GM13977 (cell line): ENCODE measurements around the gene MARF1.

ENCODE experiments used
- DNase-seq: peaks from one replicate; pipeline ENCODE4 v3.0.0; 2012; ENCODE audit warnings: low spot score
- in situ Hi-C: fragments of 300-500 bp; cut with MboI; formaldehyde crosslinking; loops from one replicate; pipeline ENCODE4 v1.12.0; 2022; ENCODE audit warnings: low sequenced_read_pairs, low pct_unique_long_range_greater_than_20kb, mixed read lengths, inconsistent platforms; ENCODE audit not compliant: unreplicated experiment
- TF ChIP-seq, protein P1 (sequence below): IDR thresholded peaks from 2 replicates; pipeline ENCODE4 v1.5.1; 2012; ENCODE audit warnings: mild to moderate bottlenecking, control low read depth; ENCODE audit not compliant: insufficient read depth; ENCODE audit errors: extremely low read depth, missing control alignments

Gene MARF1

DNA sequence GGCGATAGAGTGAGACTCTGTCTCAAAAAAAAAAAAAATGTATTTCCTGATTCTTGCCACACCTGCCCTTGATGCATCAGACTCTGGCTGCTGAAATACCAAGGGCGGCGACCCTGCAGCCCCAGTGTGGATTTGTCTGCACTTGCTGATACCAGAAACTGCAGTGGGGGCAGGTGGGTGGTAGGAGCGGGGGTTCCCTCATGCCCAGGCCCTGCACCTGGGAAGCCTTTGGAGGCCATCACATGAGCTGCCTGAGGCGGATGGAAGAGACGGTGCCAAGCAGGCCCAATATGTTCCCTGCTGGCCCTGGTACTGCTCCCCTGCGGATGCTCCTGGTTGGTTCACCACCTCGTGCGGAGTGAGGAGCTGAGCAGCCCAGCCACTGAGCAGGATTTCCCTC is 50.6 kb downstream of the MARF1 start:
- TF ChIP-seq, protein P1, sequence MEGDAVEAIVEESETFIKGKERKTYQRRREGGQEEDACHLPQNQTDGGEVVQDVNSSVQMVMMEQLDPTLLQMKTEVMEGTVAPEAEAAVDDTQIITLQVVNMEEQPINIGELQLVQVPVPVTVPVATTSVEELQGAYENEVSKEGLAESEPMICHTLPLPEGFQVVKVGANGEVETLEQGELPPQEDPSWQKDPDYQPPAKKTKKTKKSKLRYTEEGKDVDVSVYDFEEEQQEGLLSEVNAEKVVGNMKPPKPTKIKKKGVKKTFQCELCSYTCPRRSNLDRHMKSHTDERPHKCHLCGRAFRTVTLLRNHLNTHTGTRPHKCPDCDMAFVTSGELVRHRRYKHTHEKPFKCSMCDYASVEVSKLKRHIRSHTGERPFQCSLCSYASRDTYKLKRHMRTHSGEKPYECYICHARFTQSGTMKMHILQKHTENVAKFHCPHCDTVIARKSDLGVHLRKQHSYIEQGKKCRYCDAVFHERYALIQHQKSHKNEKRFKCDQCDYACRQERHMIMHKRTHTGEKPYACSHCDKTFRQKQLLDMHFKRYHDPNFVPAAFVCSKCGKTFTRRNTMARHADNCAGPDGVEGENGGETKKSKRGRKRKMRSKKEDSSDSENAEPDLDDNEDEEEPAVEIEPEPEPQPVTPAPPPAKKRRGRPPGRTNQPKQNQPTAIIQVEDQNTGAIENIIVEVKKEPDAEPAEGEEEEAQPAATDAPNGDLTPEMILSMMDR: no peak
- DNase-seq: no peak
- in situ Hi-C loops: no loop called here

DNA sequence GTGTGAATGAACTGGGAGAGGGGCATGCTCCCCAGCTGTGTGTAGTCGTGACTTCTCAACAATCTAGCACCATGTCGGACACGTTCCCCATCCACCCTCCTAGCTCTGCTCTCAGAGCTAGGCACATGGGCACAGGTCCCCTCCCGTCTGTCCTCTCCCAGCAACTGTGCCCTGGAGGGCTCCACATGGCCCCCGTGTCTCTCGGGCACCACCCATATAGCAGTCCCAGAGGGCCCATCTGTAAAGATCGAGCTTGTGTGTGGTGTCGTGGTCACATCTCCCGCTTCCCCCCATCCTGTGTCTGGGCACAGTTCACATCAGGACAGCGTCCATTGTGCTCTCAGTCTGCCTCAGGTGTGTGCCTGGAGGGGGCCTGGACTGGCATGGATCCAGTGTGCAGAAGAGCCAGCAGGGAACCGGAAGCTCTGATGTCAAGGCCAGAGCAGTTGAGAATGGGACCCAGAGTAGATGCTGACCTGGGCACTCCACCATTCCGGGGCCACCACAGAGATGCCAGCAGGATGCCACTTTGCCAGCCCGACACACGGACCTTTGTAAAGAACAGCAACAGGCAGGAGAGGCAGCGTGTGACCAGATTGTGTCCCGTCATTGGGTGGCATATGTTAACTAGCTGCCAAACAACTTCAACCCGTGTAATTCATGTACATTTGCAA is 55.7 kb downstream of the MARF1 start:
- TF ChIP-seq, protein P1: no peak
- no peak for DNase-seq
- in situ Hi-C loops: no loop called here

DNA sequence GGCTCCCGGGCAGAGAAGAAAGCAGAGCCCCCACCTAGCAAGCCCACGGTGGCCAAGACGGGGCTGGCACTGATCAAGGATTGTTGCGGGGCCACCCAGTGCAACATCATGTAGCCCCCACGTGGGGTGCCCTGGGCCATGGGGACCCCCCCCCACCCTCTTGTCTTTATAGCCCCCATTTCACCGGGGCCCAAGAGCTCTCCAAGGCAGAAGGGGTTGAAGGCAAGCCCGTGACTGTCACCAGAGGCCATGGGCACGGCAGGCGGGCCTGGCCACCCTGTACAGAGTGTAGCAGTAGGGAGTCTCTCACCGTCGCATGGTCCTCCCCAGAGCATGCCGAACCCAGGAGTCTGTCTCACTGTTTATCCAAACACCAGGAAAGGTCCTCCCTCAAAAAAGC is 56.2 kb downstream of the MARF1 start:
- TF ChIP-seq, protein P1: no peak
- DNase-seq: no peak
- in situ Hi-C loops: no loop called here

DNA sequence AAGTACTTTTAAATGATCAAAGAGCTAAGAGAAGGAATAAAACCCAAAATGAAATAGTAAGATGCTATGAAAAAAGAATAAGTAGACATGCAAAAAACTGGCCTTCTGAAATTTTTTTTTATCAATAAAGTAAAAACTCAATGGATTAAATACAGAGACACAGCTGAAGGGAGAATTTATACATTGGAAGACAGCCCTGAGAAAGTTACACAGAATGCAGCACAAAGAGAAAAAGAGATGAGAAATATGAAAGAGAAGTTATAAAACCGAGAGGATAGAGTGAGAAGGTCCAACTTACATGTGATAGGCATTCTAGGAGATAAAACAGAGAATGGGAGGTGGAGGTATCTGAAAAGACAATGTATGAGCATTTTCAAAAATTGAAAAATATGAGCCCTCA is 57.0 kb downstream of the MARF1 start:
- in situ Hi-C loops: no loop called here
- TF ChIP-seq, protein P1: no peak

DNA sequence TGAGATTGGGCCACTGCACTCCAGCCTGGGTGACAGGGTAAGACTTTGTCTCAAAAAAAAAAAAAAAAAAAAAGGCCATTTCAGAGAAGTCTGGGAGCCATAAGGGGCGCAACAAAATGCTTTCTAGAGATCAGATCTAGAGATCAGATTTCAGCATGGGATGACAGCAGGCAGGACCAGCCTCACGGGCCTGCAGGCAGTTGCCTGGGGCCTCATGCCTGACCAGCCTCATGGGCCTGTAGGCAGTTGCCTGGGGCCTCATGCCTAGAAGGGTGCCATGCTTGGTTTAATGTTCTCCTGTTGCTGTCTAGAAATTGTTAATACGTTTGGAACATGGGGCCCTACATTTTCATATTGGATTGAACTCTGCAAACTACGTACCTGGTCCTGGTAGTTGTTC is 59.4 kb downstream of the MARF1 start:
- TF ChIP-seq, protein P1: no peak
- in situ Hi-C loops: no loop called here
- DNase-seq: no peak

More for the DNA sequence above, 57.0 kb downstream of the MARF1 start:
- no peak for DNase-seq

DNA sequence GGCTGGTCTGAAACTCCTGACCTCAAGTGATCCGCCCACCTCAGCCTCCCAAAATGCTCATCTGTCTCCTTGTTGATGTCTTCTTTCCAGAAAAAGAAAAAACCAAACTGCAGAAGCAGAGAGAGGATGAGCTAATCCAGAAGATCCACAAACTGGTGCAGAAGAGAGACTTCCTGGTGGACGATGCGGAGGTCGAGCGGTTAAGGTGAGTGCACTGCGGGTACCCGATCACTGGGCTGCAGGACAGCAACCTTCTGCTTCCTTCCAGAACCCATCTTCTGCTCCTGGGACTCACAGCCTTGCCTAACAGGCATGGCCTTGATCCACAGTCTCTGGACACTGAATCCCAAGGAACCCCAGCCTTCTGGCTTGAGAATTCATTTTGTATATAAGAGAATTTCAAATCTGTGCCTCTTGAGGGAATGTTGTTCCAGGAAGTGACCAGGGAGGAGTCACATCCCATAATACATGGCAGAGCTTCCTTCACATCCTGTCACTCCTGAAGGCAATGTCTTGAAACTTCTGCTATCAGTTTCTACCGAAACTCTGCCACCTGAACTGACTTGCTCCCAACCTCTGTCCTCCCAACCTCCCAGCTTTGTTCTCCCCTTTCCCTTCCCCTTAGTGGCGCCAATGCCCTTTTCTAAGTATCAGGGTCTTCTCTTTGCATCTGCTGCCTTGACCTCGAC is 61.7 kb downstream of the MARF1 start:
- TF ChIP-seq, protein P1: no peak
- no peak for DNase-seq
- in situ Hi-C loops: no loop called here

DNA sequence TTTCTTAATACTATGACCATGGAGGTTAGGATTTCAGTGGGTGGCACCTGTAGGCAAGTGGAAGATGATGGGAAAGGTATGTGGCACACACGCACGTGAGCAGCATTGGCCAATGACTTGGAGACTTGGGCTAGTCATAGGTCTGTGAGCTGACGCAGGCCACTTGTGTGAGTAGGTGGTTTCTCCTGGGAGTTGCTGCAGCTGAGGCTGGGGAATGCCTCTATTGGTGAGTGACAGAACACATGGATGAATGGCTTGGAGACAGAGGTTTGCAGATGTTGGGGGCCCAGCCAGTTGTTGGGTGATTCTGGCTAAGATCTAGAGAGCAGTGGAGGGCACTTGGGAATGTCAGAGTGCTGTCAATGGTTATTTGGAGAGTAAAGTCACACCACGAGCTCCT is 64.1 kb downstream of the MARF1 start:
- no peak for DNase-seq
- TF ChIP-seq, protein P1: no peak
- in situ Hi-C loops: no loop called here
